ENCODE measurements around the gene MITF. TPM values are rescaled to one million over a fixed set of nuclear protein-coding genes. Genes with fewer than 3 reads are reported as not detected.

The MITF gene
- total RNA-seq, 1 experiment from 2014 or later = 1.9 TPM

GRCh38 chr3:69767571-69767970 is 28.3 kb downstream of the MITF start:
- Histone ChIP-seq H3K4me2 (ENCODE audit: low read length) (no peak overlapping the region), H3K9ac (ENCODE audit: low read length) (no peak overlapping the region), H3K9me3 (ENCODE audit: control insufficient read depth in 1 of 2, insufficient read depth in 1 of 2, low read depth in 1 of 2, low read length in 2 of 2) (no peaks in the 10 kb centered on the region), H3K27ac (ENCODE audit: low read depth, low read length) (no peak overlapping the region), H3K36me3 (ENCODE audit: control insufficient read depth in 1 of 2, insufficient read depth in 2 of 2, low read length in 2 of 2) (no peaks in the 10 kb centered on the region), H3K4me3 (replicated peaks in 1 of 2; ENCODE audit: low read depth in 1 of 2, low read length in 2 of 2) (no peak overlapping the region), H4K20me1 (ENCODE audit: insufficient read depth) (no peaks in the 10 kb centered on the region), H2AFZ (ENCODE audit: low read depth, low read length, poor library complexity, severe bottlenecking) (no peak overlapping the region), H3K9me2 (ENCODE audit: insufficient read depth) (no peaks in the 10 kb centered on the region), H3K27me3 (ENCODE audit: insufficient read depth, low read length) (no peaks in the 10 kb centered on the region), H3K79me2 (ENCODE audit: insufficient read depth, low read length) (no peaks in the 10 kb centered on the region), H3K4me1 (ENCODE audit: control insufficient read depth in 1 of 2, insufficient read depth in 2 of 2, low read length in 2 of 2) (peaks cover 0 to 4% of the 10 kb centered on the region in 2 experiments; a peak in 1 of 4 replicates)
- POLR2A ChIA-PET = no interaction called here
- DNase-seq (ENCODE audit: low read depth, low spot score) (no peak), ATAC-seq (no peak)
- intact Hi-C loops (cut with micrococcal nuclease) = no loop called here
- RAD21 ChIA-PET (ENCODE audit: low non-redundant PET in 1 of 2, low total read pairs in 2 of 2, uncharacterized antibody in 2 of 2, unreplicated experiment in 2 of 2) = no interaction called here
- CTCF ChIA-PET = no interaction called here
- TF ChIP-seq, protein P1, sequence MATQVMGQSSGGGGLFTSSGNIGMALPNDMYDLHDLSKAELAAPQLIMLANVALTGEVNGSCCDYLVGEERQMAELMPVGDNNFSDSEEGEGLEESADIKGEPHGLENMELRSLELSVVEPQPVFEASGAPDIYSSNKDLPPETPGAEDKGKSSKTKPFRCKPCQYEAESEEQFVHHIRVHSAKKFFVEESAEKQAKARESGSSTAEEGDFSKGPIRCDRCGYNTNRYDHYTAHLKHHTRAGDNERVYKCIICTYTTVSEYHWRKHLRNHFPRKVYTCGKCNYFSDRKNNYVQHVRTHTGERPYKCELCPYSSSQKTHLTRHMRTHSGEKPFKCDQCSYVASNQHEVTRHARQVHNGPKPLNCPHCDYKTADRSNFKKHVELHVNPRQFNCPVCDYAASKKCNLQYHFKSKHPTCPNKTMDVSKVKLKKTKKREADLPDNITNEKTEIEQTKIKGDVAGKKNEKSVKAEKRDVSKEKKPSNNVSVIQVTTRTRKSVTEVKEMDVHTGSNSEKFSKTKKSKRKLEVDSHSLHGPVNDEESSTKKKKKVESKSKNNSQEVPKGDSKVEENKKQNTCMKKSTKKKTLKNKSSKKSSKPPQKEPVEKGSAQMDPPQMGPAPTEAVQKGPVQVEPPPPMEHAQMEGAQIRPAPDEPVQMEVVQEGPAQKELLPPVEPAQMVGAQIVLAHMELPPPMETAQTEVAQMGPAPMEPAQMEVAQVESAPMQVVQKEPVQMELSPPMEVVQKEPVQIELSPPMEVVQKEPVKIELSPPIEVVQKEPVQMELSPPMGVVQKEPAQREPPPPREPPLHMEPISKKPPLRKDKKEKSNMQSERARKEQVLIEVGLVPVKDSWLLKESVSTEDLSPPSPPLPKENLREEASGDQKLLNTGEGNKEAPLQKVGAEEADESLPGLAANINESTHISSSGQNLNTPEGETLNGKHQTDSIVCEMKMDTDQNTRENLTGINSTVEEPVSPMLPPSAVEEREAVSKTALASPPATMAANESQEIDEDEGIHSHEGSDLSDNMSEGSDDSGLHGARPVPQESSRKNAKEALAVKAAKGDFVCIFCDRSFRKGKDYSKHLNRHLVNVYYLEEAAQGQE (IDR thresholded peaks at IDR 0.05; ENCODE audit: low read depth) = no peak
- TF ChIP-seq POLR2AphosphoS5 (IDR thresholded peaks at IDR 0.05; ENCODE audit: low read depth, low read length) (no peak), CBX3 (IDR thresholded peaks at IDR 0.05; ENCODE audit: low read depth) (no peak), ZFX (IDR thresholded peaks at IDR 0.05) (no peak), SP1 (IDR thresholded peaks at IDR 0.05; ENCODE audit: low read depth) (no peak), POLR2A (IDR thresholded peaks at IDR 0.05; ENCODE audit: borderline replicate concordance, extremely low read depth, insufficient read depth, insufficient read length) (no peak), YY1 (IDR thresholded peaks at IDR 0.05; ENCODE audit: extremely low read depth, insufficient replicate concordance, low read depth, low read length) (no peak)
- TF ChIP-seq, protein P2, sequence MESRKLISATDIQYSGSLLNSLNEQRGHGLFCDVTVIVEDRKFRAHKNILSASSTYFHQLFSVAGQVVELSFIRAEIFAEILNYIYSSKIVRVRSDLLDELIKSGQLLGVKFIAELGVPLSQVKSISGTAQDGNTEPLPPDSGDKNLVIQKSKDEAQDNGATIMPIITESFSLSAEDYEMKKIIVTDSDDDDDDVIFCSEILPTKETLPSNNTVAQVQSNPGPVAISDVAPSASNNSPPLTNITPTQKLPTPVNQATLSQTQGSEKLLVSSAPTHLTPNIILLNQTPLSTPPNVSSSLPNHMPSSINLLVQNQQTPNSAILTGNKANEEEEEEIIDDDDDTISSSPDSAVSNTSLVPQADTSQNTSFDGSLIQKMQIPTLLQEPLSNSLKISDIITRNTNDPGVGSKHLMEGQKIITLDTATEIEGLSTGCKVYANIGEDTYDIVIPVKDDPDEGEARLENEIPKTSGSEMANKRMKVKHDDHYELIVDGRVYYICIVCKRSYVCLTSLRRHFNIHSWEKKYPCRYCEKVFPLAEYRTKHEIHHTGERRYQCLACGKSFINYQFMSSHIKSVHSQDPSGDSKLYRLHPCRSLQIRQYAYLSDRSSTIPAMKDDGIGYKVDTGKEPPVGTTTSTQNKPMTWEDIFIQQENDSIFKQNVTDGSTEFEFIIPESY (IDR thresholded peaks at IDR 0.05; ENCODE audit: extremely low read depth, insufficient replicate concordance, low read length) = no peak
- no TSS peak for BruUV-seq (replicated peaks)

All from HCT116 (cell line).